HG03439 (cell line): ENCODE results near the gene DHCR24.

Experiments
- ATAC-seq: cut with Tn5 transposase; IDR thresholded peaks from one replicate; pipeline ENCODE4 v1.9.1; 2021; ENCODE audit warnings: mild to moderate bottlenecking, moderate library complexity; ENCODE audit not compliant: unreplicated experiment

Gene DHCR24

GRCh38 chr1:54866801-54867716, 19.9 kb downstream of the DHCR24 start:
- no peak for ATAC-seq

GRCh38 chr1:54865238-54866073, 21.5 kb downstream of the DHCR24 start:
- no peak for ATAC-seq

GRCh38 chr1:54864460-54865208, 22.4 kb downstream of the DHCR24 start:
- no peak for ATAC-seq

- ATAC-seq: no peak
Observed at GRCh38 chr1:54863267-54863665, 23.7 kb downstream of the DHCR24 start.

- ATAC-seq: no peak
Observed at GRCh38 chr1:54861070-54861761, 25.8 kb downstream of the DHCR24 start.

GRCh38 chr1:54859700-54860391, 27.1 kb downstream of the DHCR24 start:
- no peak for ATAC-seq

GRCh38 chr1:54857746-54858561, 29.0 kb downstream of the DHCR24 start:
- no peak for ATAC-seq

- ATAC-seq: no peak
Observed at GRCh38 chr1:54857141-54857540, 29.9 kb downstream of the DHCR24 start.

- ATAC-seq: no peak
Observed at GRCh38 chr1:54854381-54855020, 32.5 kb downstream of the DHCR24 start.

GRCh38 chr1:54853793-54854370, 33.1 kb downstream of the DHCR24 start:
- no peak for ATAC-seq

GRCh38 chr1:54853096-54853792, 33.8 kb downstream of the DHCR24 start:
- ATAC-seq: no peak

GRCh38 chr1:54851936-54852524, 35.0 kb downstream of the DHCR24 start:
- ATAC-seq: no peak

- ATAC-seq: no peak
Observed at GRCh38 chr1:54851406-54851805, 35.6 kb downstream of the DHCR24 start.

- no peak for ATAC-seq
Observed at GRCh38 chr1:54850737-54851136, 36.3 kb downstream of the DHCR24 start.

- no peak for ATAC-seq
Observed at GRCh38 chr1:54850069-54850730, 36.8 kb downstream of the DHCR24 start.

- ATAC-seq: no peak
Observed at GRCh38 chr1:54849219-54850068, 37.6 kb downstream of the DHCR24 start.
